Nephron (organoid): ENCODE data around the gene CGB2.

Experiments
- H3K27ac Mint-ChIP-seq, 3 experiments: 2 replicates each; pipeline ENCODE4 v1.8.0; 2020; ENCODE audit warnings: mixed read lengths in 3 of 3, mild to moderate bottlenecking in 2 of 3, moderate library complexity in 1 of 3
- H3K27me3 Mint-ChIP-seq: 2 replicates; pipeline ENCODE4 v1.8.0; 2021; ENCODE audit warnings: low read depth, mild to moderate bottlenecking, moderate library complexity, mixed read lengths
- H3K36me3 Mint-ChIP-seq: 2 replicates; pipeline ENCODE4 v1.8.0; 2020; ENCODE audit warnings: low read depth, mixed read lengths
- H3K4me1 Mint-ChIP-seq: 2 replicates; pipeline ENCODE4 v1.8.0; 2020; ENCODE audit warnings: mixed read lengths
- H3K4me3 Mint-ChIP-seq, 3 experiments: 2 replicates each; pipeline ENCODE4 v1.8.0; 2020; ENCODE audit warnings: mild to moderate bottlenecking in 3 of 3, mixed read lengths in 3 of 3, moderate library complexity in 2 of 3
- H3K9me3 Mint-ChIP-seq: 2 replicates; pipeline ENCODE4 v1.8.0; 2020; ENCODE audit warnings: mixed read lengths
- CTCF ChIP-seq, 3 experiments: fragments of 200-600 bp; sonication (generic); IDR thresholded peaks; one replicate each; pipeline ENCODE4 v1.5.0; 2021; ENCODE audit warnings: antibody characterized with exemption in 3 of 3; ENCODE audit not compliant: unreplicated experiment in 3 of 3

CGB2 gene

GRCh38 chr19:49080392-49080791 lies 48.7 kb downstream of the CGB2 start:
- Mint-ChIP-seq H3K9me3 (no peaks in the 10 kb centered on the region), H3K4me3 (no peak overlapping the region), H3K27me3 (peaks cover 6% of the 10 kb centered on the region), H3K36me3 (no peaks in the 10 kb centered on the region), H3K4me1 (peaks cover 4% of the 10 kb centered on the region), H3K27ac (no peak overlapping the region)
- TF ChIP-seq CTCF (IDR thresholded peaks at IDR 0.05; ENCODE audit: unreplicated experiment in 3 of 3), result no peak

- Mint-ChIP-seq H3K4me1 (peaks cover 9% of the 10 kb centered on the region), H3K27me3 (peaks cover 5% of the 10 kb centered on the region), H3K36me3 (peaks cover 2% of the 10 kb centered on the region), H3K9me3 (no peaks in the 10 kb centered on the region), H3K27ac (no peak overlapping the region), H3K4me3 (peak overlapping the region in 1 of 3 experiments; percentile 1)
- TF ChIP-seq CTCF (IDR thresholded peaks at IDR 0.05; ENCODE audit: unreplicated experiment in 3 of 3), result no peak
These were observed 49.6 kb downstream of the CGB2 start for GRCh38 chr19:49081273-49081672.
